Vagina (tissue), 2 donors: ENCODE data around the gene PHLPP1. TPM values are rescaled to one million over a fixed set of nuclear protein-coding genes. Genes with fewer than 3 reads are reported as not detected.

Experiments used
- DNase-seq, 2 donors: peaks; one replicate each; pipeline ENCODE4 v3.0.0-alpha.2; 2017; ENCODE audit errors: extremely low spot score in 2 of 2
- H3K27ac ChIP-seq: fragments of 200-600 bp; sonication (generic); one replicate; pipeline ENCODE4 v1.5.1; 2019
- H3K27me3 ChIP-seq: fragments of 200-600 bp; sonication (generic); one replicate; pipeline ENCODE4 v1.5.1; 2019
- H3K36me3 ChIP-seq, 2 donors: fragments of 200-600 bp; sonication (generic); one replicate each; pipeline ENCODE4 v1.5.1; 2017 to 2019
- H3K4me1 ChIP-seq: fragments of 200-600 bp; sonication (generic); one replicate; pipeline ENCODE4 v1.5.1; 2019
- H3K4me3 ChIP-seq, 2 donors: fragments of 200-600 bp; sonication (generic); 1 replicate in 1 of 2; 2 replicates in 1 of 2; pipeline ENCODE4 v1.5.1; 2016 to 2019
- H3K9me3 ChIP-seq: fragments of 200-600 bp; sonication (generic); one replicate; pipeline ENCODE4 v1.5.1; 2019
- POLR2A ChIP-seq, 2 donors: fragments of 450-650 bp; IDR thresholded peaks; one replicate each; pipeline ENCODE4 v1.6.1; 2017; ENCODE audit warnings: antibody characterized with exemption in 2 of 2, mild to moderate bottlenecking in 2 of 2, moderate library complexity in 2 of 2
- POLR2AphosphoS5 ChIP-seq, 2 donors: sonication (generic); formaldehyde crosslinking; IDR thresholded peaks; one replicate each; pipeline ENCODE4 v1.9.0; 2017; ENCODE audit warnings: antibody characterized with exemption in 2 of 2, mild to moderate bottlenecking in 2 of 2, low read depth in 1 of 2; ENCODE audit not compliant: insufficient read depth in 1 of 2
- intact Hi-C: fragments of 100-400 bp; cut with DNase I; formaldehyde crosslinking; loops from one replicate; pipeline ENCODE4 v1.15.1; 2023
- total RNA-seq: library from RNA; depleted of rRNA; stranded (reverse); fragments of >200 nt; gene quantifications from one replicate; pipeline ENCODE4 v1.2.3, GENCODE V29; 2016
- TF ChIP-seq, protein P1 (sequence below), 3 experiments: fragments of 450-650 bp in 2 of 3; fragments of 200-600 bp in 1 of 3; sonication (generic) in 1 of 3; IDR thresholded peaks; one replicate each; pipeline ENCODE4 v1.5.1; 2017 to 2019; ENCODE audit warnings: antibody characterized with exemption in 3 of 3, mild to moderate bottlenecking in 2 of 3, moderate library complexity in 2 of 3

Gene PHLPP1
- total RNA-seq, 1 donor from 2014 or later, result 20.6 TPM

DNA sequence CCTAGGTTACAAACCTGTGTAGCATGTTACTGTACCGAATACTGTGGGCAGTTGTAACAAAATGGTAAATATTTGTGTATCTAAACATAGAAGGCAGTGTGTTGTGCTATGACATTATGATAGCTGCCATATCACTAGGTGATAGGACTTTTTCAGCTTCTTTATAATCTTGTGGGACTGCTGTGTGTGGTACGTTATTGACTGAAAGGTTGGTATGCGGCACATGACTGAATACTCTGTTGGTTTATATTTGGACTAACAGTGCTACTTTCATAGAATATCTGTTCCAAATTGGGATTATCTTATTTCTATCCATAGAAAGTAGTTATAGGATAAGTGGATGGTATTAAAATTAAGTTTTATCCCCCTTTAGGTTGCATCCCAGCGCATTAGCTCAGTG, 144.7 kb downstream of the PHLPP1 start:
- Histone ChIP-seq H3K4me1 (no peaks in the 10 kb centered on the region), H3K27ac (no peak overlapping the region), H3K36me3 (no peaks in the 10 kb centered on the region), H3K4me3 (no peak overlapping the region), H3K9me3 (no peaks in the 10 kb centered on the region), H3K27me3 (no peaks in the 10 kb centered on the region)
- DNase-seq, result no peak
- TF ChIP-seq, protein P1, sequence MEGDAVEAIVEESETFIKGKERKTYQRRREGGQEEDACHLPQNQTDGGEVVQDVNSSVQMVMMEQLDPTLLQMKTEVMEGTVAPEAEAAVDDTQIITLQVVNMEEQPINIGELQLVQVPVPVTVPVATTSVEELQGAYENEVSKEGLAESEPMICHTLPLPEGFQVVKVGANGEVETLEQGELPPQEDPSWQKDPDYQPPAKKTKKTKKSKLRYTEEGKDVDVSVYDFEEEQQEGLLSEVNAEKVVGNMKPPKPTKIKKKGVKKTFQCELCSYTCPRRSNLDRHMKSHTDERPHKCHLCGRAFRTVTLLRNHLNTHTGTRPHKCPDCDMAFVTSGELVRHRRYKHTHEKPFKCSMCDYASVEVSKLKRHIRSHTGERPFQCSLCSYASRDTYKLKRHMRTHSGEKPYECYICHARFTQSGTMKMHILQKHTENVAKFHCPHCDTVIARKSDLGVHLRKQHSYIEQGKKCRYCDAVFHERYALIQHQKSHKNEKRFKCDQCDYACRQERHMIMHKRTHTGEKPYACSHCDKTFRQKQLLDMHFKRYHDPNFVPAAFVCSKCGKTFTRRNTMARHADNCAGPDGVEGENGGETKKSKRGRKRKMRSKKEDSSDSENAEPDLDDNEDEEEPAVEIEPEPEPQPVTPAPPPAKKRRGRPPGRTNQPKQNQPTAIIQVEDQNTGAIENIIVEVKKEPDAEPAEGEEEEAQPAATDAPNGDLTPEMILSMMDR (IDR thresholded peaks at IDR 0.05), result no peak
- TF ChIP-seq POLR2A (IDR thresholded peaks at IDR 0.05), result no peak
- TF ChIP-seq POLR2AphosphoS5 (IDR thresholded peaks at IDR 0.05; ENCODE audit: insufficient read depth in 1 of 2, low read depth in 1 of 2), result no peak
- intact Hi-C loops, result no loop called here

DNA sequence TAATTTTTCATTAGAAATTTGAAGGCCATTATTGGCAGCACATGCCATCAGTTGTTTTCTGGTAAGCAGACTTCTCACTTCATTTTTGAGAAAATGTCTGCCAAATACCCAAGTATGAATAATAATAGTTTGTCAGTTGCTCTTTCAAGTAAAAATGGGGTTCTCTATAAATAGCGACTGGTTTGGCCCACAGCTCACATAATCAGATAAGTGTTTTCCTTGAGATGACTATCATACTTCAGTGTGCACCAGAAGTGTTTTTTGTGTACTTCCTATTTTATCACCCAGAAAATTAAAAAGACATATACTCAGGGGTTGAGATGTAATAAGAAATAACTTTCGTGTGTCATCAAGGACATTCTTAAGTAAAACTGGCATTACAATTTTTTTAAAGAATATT, 147.1 kb downstream of the PHLPP1 start:
- no peaks in the 10 kb centered on the region for H3K4me1 ChIP-seq
- H3K4me3 ChIP-seq, result no peak overlapping the region
- no peaks in the 10 kb centered on the region for H3K27me3 ChIP-seq
- H3K9me3 ChIP-seq, result no peaks in the 10 kb centered on the region
- H3K27ac ChIP-seq, result no peak overlapping the region
- no peaks in the 10 kb centered on the region for H3K36me3 ChIP-seq
- intact Hi-C loops, result no loop called here
- DNase-seq, result no peak
- TF ChIP-seq, protein P1 (IDR thresholded peaks at IDR 0.05), result no peak
- no peak for TF ChIP-seq POLR2A (IDR thresholded peaks at IDR 0.05)
- TF ChIP-seq POLR2AphosphoS5 (IDR thresholded peaks at IDR 0.05; ENCODE audit: insufficient read depth in 1 of 2, low read depth in 1 of 2), result no peak

- Histone ChIP-seq H3K4me3 (no peak overlapping the region), H3K9me3 (no peaks in the 10 kb centered on the region), H3K4me1 (no peaks in the 10 kb centered on the region), H3K27me3 (no peaks in the 10 kb centered on the region), H3K36me3 (no peaks in the 10 kb centered on the region), H3K27ac (no peak overlapping the region)
- intact Hi-C loops, result no loop called here
- no peak for DNase-seq
- TF ChIP-seq POLR2AphosphoS5 (IDR thresholded peaks at IDR 0.05; ENCODE audit: insufficient read depth in 1 of 2, low read depth in 1 of 2), result no peak
Measured at GRCh38 chr18:62863579-62864001, 148.2 kb downstream of the PHLPP1 start.

- DNase-seq, result no peak
- Histone ChIP-seq H3K4me1 (no peaks in the 10 kb centered on the region), H3K27me3 (no peaks in the 10 kb centered on the region), H3K27ac (no peak overlapping the region), H3K4me3 (no peak overlapping the region), H3K36me3 (no peaks in the 10 kb centered on the region), H3K9me3 (no peaks in the 10 kb centered on the region)
- intact Hi-C loops, result no loop called here
- no peak for TF ChIP-seq POLR2AphosphoS5 (IDR thresholded peaks at IDR 0.05; ENCODE audit: insufficient read depth in 1 of 2, low read depth in 1 of 2)
- TF ChIP-seq POLR2A (IDR thresholded peaks at IDR 0.05), result no peak
- TF ChIP-seq, protein P1 (IDR thresholded peaks at IDR 0.05), result no peak
Measured at GRCh38 chr18:62865498-62865897, 150.2 kb downstream of the PHLPP1 start.

GRCh38 chr18:62867534-62867933, 152.2 kb downstream of the PHLPP1 start:
- intact Hi-C loops, result no loop called here
- Histone ChIP-seq H3K4me3 (no peak overlapping the region), H3K36me3 (no peaks in the 10 kb centered on the region), H3K9me3 (no peaks in the 10 kb centered on the region), H3K27ac (no peak overlapping the region), H3K27me3 (no peaks in the 10 kb centered on the region), H3K4me1 (no peaks in the 10 kb centered on the region)
- no peak for DNase-seq
- no peak for TF ChIP-seq POLR2AphosphoS5 (IDR thresholded peaks at IDR 0.05; ENCODE audit: insufficient read depth in 1 of 2, low read depth in 1 of 2)
- TF ChIP-seq POLR2A (IDR thresholded peaks at IDR 0.05), result no peak
- TF ChIP-seq, protein P1 (IDR thresholded peaks at IDR 0.05), result no peak
